HG03175 (cell line): Measurements from ENCODE around the gene MUS81.
A peak's percentile ranks its signal among the peaks of the same experiment; 100 is the strongest.
"Not testable (repeated sequence)": the region's sequence is repeated elsewhere in the genome, so short reads cannot be mapped to it uniquely, and the experiment has no call there.

Source experiments
- ATAC-seq: cut with Tn5 transposase; IDR thresholded peaks from one replicate; pipeline ENCODE4 v1.9.1; 2021; ENCODE audit warnings: mild to moderate bottlenecking, moderate library complexity; ENCODE audit not compliant: unreplicated experiment

Gene MUS81

GRCh38 chr11:65890324-65891218 is 30.3 kb downstream of the MUS81 start, which contains the start of gene CCDC85B:
Gene CCDC85B (plus strand): TSS chr11:65890673. CDS start chr11:65890784, 111 bp downstream.
- peak; percentile 53 for ATAC-seq

- ATAC-seq: no peak
Observed at GRCh38 chr11:65891219-65892136, 31.2 kb downstream of the MUS81 start.

- ATAC-seq: not testable (repeated sequence)
Observed at GRCh38 chr11:65892137-65892540, 31.9 kb downstream of the MUS81 start.

GRCh38 chr11:65892661-65893317 is 32.6 kb downstream of the MUS81 start:
- ATAC-seq: no peak

GRCh38 chr11:65894034-65894591 is 33.9 kb downstream of the MUS81 start:
- ATAC-seq: no peak

GRCh38 chr11:65895482-65895981 is 35.3 kb downstream of the MUS81 start:
- no peak for ATAC-seq

- ATAC-seq: no peak
Observed at GRCh38 chr11:65896034-65896999, 36.1 kb downstream of the MUS81 start.

- ATAC-seq: no peak
Observed at GRCh38 chr11:65897020-65897471, 36.8 kb downstream of the MUS81 start.

GRCh38 chr11:65898656-65899355 is 38.6 kb downstream of the MUS81 start:
- no peak for ATAC-seq

- ATAC-seq: no peak
Observed at GRCh38 chr11:65899356-65900124, 39.3 kb downstream of the MUS81 start.

- peak; percentile 78 for ATAC-seq
Observed at GRCh38 chr11:65900125-65900898, 40.1 kb downstream of the MUS81 start, which contains the start of gene FOSL1. Gene FOSL1 (minus strand): TSS chr11:65900388. CDS start chr11:65900339, 49 bp downstream.

GRCh38 chr11:65900899-65901180 is 40.6 kb downstream of the MUS81 start:
- ATAC-seq: no peak

- no peak for ATAC-seq
Observed at GRCh38 chr11:65903068-65903481, 42.8 kb downstream of the MUS81 start.

GRCh38 chr11:65903715-65904114 is 43.5 kb downstream of the MUS81 start:
- ATAC-seq: no peak

- no peak for ATAC-seq
Observed at GRCh38 chr11:65906602-65907001, 46.4 kb downstream of the MUS81 start.

- ATAC-seq: no peak
Observed at GRCh38 chr11:65907878-65908277, 47.6 kb downstream of the MUS81 start.
